IMR-90 (cell line): ENCODE data around the gene NAA38. TPM values are rescaled to one million over a fixed set of nuclear protein-coding genes. Genes with fewer than 3 reads are reported as not detected.
A peak's percentile ranks its signal among the peaks of the same experiment; 100 is the strongest.

ENCODE experiments used
- ATAC-seq: fragments of 200-7000 bp; cut with Tn5 transposase; 2 replicates; pipeline ENCODE4 v1.9.1; 2020; ENCODE audit warnings: low read depth, mild to moderate bottlenecking, moderate library complexity
- BruUV-seq: library from RNA; stranded (reverse); fragments of 400-500 nt; replicated peaks from 2 replicates; lab custom pipeline; 2021; lab: Mats Ljungman, UMichigan
- CTCF ChIA-PET: fragments of 300-600 bp; formaldehyde crosslinking; extraction: SDS; loops from one replicate; lab custom pipeline; 2021; ENCODE audit warnings: antibody characterized with exemption; lab: Yijun Ruan, JAX
- POLR2A ChIA-PET: fragments of 300-600 bp; sonication (Branson Sonifier 250); formaldehyde crosslinking; loops from one replicate; lab custom pipeline; 2022; ENCODE audit warnings: antibody characterized with exemption; ENCODE audit not compliant: unreplicated experiment; lab: Charles Lee
- DNase-seq: peaks from one replicate; pipeline ENCODE4 v3.0.0; 2013
- H2AFZ ChIP-seq: replicated peaks from 2 replicates; pipeline ENCODE3; 2013; ENCODE audit warnings: low read length, mild to moderate bottlenecking; ENCODE audit not compliant: poor library complexity
- H2AK5ac ChIP-seq: 2 replicates; pipeline ENCODE4 v1.6.1; 2013; ENCODE audit warnings: low read depth, low read length, inconsistent platforms
- H2AK9ac ChIP-seq: replicated peaks from 2 replicates; pipeline ENCODE3; 2013; ENCODE audit warnings: mild to moderate bottlenecking, low read depth, low read length, moderate library complexity; ENCODE audit not compliant: poor library complexity
- H2BK120ac ChIP-seq: 2 replicates; pipeline ENCODE4 v1.6.1; 2013; ENCODE audit warnings: low read depth, low read length, inconsistent platforms
- H2BK15ac ChIP-seq: 3 replicates; pipeline ENCODE4 v1.6.1; 2013; ENCODE audit warnings: low read depth, low read length, inconsistent platforms
- H2BK20ac ChIP-seq: 2 replicates; pipeline ENCODE4 v1.6.1; 2013; ENCODE audit warnings: low read depth, mild to moderate bottlenecking, inconsistent platforms, low read length, moderate library complexity
- H2BK5ac ChIP-seq: 2 replicates; pipeline ENCODE4 v1.6.1; 2013; ENCODE audit warnings: mild to moderate bottlenecking, low read depth, low read length, inconsistent platforms; ENCODE audit not compliant: poor library complexity, severe bottlenecking
- H3K14ac ChIP-seq: replicated peaks from 2 replicates; pipeline ENCODE4 v1.6.1; 2013; ENCODE audit warnings: low read depth, low read length, inconsistent platforms
- H3K18ac ChIP-seq: 2 replicates; pipeline ENCODE4 v1.6.1; 2013; ENCODE audit warnings: low read depth, low read length, control low read depth
- H3K23ac ChIP-seq: 2 replicates; pipeline ENCODE4 v1.6.1; 2013; ENCODE audit warnings: low read depth, low read length, inconsistent platforms
- H3K27ac ChIP-seq: 2 replicates; pipeline ENCODE4 v1.5.1; 2013; ENCODE audit warnings: mild to moderate bottlenecking, control low read depth, low read length; ENCODE audit not compliant: insufficient read depth
- H3K27me3 ChIP-seq: 2 replicates; pipeline ENCODE4 v1.6.1; 2013; ENCODE audit warnings: low read length; ENCODE audit not compliant: control insufficient read depth, insufficient read depth
- H3K36me3 ChIP-seq: 2 replicates; pipeline ENCODE4 v1.6.1; 2013; ENCODE audit warnings: low read length, mixed read lengths; ENCODE audit not compliant: control insufficient read depth, insufficient read depth
- H3K4ac ChIP-seq: 2 replicates; pipeline ENCODE4 v1.6.1; 2013; ENCODE audit warnings: low read depth, low read length, inconsistent platforms
- H3K4me1 ChIP-seq: 2 replicates; pipeline ENCODE4 v1.6.1; 2013; ENCODE audit warnings: low read length, mixed read lengths; ENCODE audit not compliant: control insufficient read depth, insufficient read depth
- H3K4me2 ChIP-seq: 2 replicates; pipeline ENCODE4 v1.6.1; 2013; ENCODE audit warnings: low read depth, mild to moderate bottlenecking, control low read depth, low read length, moderate library complexity
- H3K4me3 ChIP-seq: 2 replicates; pipeline ENCODE4 v1.5.1; 2013; ENCODE audit warnings: low read depth, mild to moderate bottlenecking, control low read depth, low read length, moderate library complexity; ENCODE audit not compliant: insufficient read depth
- H3K56ac ChIP-seq: 2 replicates; pipeline ENCODE4 v1.6.1; 2013; ENCODE audit warnings: low read length, inconsistent platforms; ENCODE audit not compliant: insufficient read depth; ENCODE audit errors: extremely low read depth
- H3K79me1 ChIP-seq, 2 experiments: 2 replicates each; pipeline ENCODE4 v1.6.1; 2013; ENCODE audit warnings: low read length in 2 of 2, inconsistent platforms in 1 of 2, low read depth in 1 of 2
- H3K9ac ChIP-seq: 2 replicates; pipeline ENCODE4 v1.6.1; 2013; ENCODE audit warnings: low read depth, low read length, control low read depth
- H3K9me1 ChIP-seq: 2 replicates; pipeline ENCODE4 v1.6.1; 2013; ENCODE audit warnings: low read length, inconsistent platforms; ENCODE audit not compliant: insufficient read depth
- H3K9me3 ChIP-seq: 2 replicates; pipeline ENCODE4 v1.6.1; 2013; ENCODE audit warnings: low read length; ENCODE audit not compliant: control insufficient read depth, insufficient read depth
- H4K20me1 ChIP-seq: 2 replicates; pipeline ENCODE4 v1.6.1; 2013; ENCODE audit warnings: low read length, inconsistent platforms; ENCODE audit not compliant: insufficient read depth
- H4K5ac ChIP-seq: 2 replicates; pipeline ENCODE4 v1.6.1; 2013; ENCODE audit warnings: mild to moderate bottlenecking, low read depth, low read length, control low read depth
- H4K8ac ChIP-seq, 2 experiments: 2 replicates each; pipeline ENCODE4 v1.6.1; 2013; ENCODE audit warnings: low read depth in 2 of 2, low read length in 2 of 2, control low read depth in 1 of 2, inconsistent platforms in 1 of 2
- H4K91ac ChIP-seq: 2 replicates; pipeline ENCODE4 v1.6.1; 2013; ENCODE audit warnings: low read depth, low read length, inconsistent platforms; ENCODE audit not compliant: insufficient read depth
- CTCF ChIP-seq: conservative IDR thresholded peaks from 2 replicates; pipeline ENCODE4 v1.5.1; 2012; ENCODE audit warnings: mild to moderate bottlenecking, low read depth, low read length, improper control_type of control experiment
- POLR2A ChIP-seq: IDR thresholded peaks from 2 replicates; pipeline ENCODE4 v1.6.1; 2012; ENCODE audit warnings: mild to moderate bottlenecking, low read depth, low read length
- WGBS, 2 experiments: methylation state at CpG; one replicate each; pipeline versions ENCODE4 v1.1.5 to v1.1.7; 2013; ENCODE audit warnings: missing lambda C conversion rate in 2 of 2; ENCODE audit not compliant: insufficient read length in 1 of 2; ENCODE audit errors: extremely low coverage in 2 of 2; 5-methylcytosine and 5-hydroxymethylcytosine counted together
- dilution Hi-C: fragments of 300-500 bp; cut with HindIII; formaldehyde crosslinking; loops from one replicate; pipeline ENCODE4 v1.14.3; 2018; ENCODE audit warnings: low sequenced_read_pairs; ENCODE audit not compliant: unreplicated experiment
- in situ Hi-C: fragments of 300-500 bp; cut with MboI; formaldehyde crosslinking; loops from 3 replicates; pipeline ENCODE4 v1.14.3; 2019; ENCODE audit warnings: low sequenced_read_pairs, inconsistent platforms, mixed read lengths
- intact Hi-C: fragments of 100-400 bp; cut with micrococcal nuclease; formaldehyde crosslinking; loops from 2 replicates; pipeline ENCODE4 v1.10.0; 2022
- polyA plus RNA-seq, 3 experiments: library from polyadenylated mRNA; depleted of rRNA; stranded (reverse); fragments of >200 nt; gene quantifications; 2 replicates each; pipeline ENCODE4 v1.2.3, GENCODE V29; 2012; ENCODE audit warnings: low replicate concordance in 1 of 3
- total RNA-seq: library from RNA; depleted of rRNA; stranded (reverse); fragments of >200 nt; gene quantifications from 2 replicates; pipeline ENCODE4 v1.2.3, GENCODE V29; 2012

NAA38 gene
- total and polyA plus RNA-seq, 2 of the 4 experiments (the other 2 are of a cell fraction): 40.7 to 76.8 TPM

- no peak overlapping the region for H3K27ac ChIP-seq
- H3K36me3 ChIP-seq: peaks cover 11% of the 10 kb centered on the region; the same call in 1 of the 2 replicates
- no peak overlapping the region for H3K4ac ChIP-seq
- ChIA-PET CTCF (interaction anchor here (0.5 kb wide), 1 partner anchor 208 kb away, joined by 4 read pairs; no protein-coding TSS in a partner anchor), POLR2A (no interaction called here)
- peaks cover 68% of the 10 kb centered on the region for H4K20me1 ChIP-seq
- no peak overlapping the region for H3K4me3 ChIP-seq
- H2BK20ac ChIP-seq: no peak overlapping the region
- H3K9me3 ChIP-seq: no peaks in the 10 kb centered on the region
- peaks cover 19 to 78% of the 10 kb centered on the region in 2 experiments for H3K79me1 ChIP-seq
- H3K27me3 ChIP-seq: no peaks in the 10 kb centered on the region
- no peak overlapping the region for H3K4me2 ChIP-seq
- H3K9ac ChIP-seq: no peak overlapping the region
- H2AFZ ChIP-seq: no peak overlapping the region
- BruUV-seq: no TSS peak
- WGBS, 2 experiments: no CpG with 5 or more reads among the region's 1 CpG
- H2AK9ac ChIP-seq: no peak overlapping the region
- dilution Hi-C loops: no loop called here
- no peak overlapping the region for H3K18ac ChIP-seq
- ATAC-seq (no peak), DNase-seq (no peak)
- H4K5ac ChIP-seq: no peak overlapping the region
- no peak overlapping the region for H3K14ac ChIP-seq
- no peak overlapping the region for H2BK15ac ChIP-seq
- H2BK5ac ChIP-seq: no peak overlapping the region
- H3K23ac ChIP-seq: no peak overlapping the region
- H4K91ac ChIP-seq: no peak overlapping the region
- no peak overlapping the region for H4K8ac ChIP-seq
- no peak for TF ChIP-seq CTCF
- TF ChIP-seq POLR2A: peak; percentile 16
- H3K9me1 ChIP-seq: peaks cover 9% of the 10 kb centered on the region; the same call in 1 of the 2 replicates
- H2AK5ac ChIP-seq: no peak overlapping the region
- intact Hi-C loops: loop anchor here (5.0 kb wide), 1 partner anchor 268 kb away; no protein-coding TSS in a partner anchor
- in situ Hi-C loops: no loop called here
- no peak overlapping the region for H3K56ac ChIP-seq
- H3K4me1 ChIP-seq: peaks cover 25% of the 10 kb centered on the region
- no peak overlapping the region for H2BK120ac ChIP-seq
Measured at GRCh38 chr17:7840441-7840840, 16.9 kb downstream of the NAA38 start.
